Kidney epithelial cell (primary cell): ENCODE results near the gene OR4A15. TPM values are rescaled to one million over a fixed set of nuclear protein-coding genes. Genes with fewer than 3 reads are reported as not detected.

Experiments
- DNase-seq: peaks from one replicate; pipeline ENCODE4 v3.0.0-alpha.2; 2010; ENCODE audit warnings: low read depth
- H3K27me3 ChIP-seq: 2 replicates; pipeline ENCODE4 v1.6.0; 2011; ENCODE audit warnings: low read length; ENCODE audit not compliant: control insufficient read depth, insufficient read depth
- H3K36me3 ChIP-seq: 2 replicates; pipeline ENCODE4 v1.5.1; 2011; ENCODE audit warnings: low read length; ENCODE audit not compliant: control insufficient read depth, insufficient read depth
- H3K4me3 ChIP-seq: 2 replicates; pipeline ENCODE4 v1.5.1; 2011; ENCODE audit warnings: low read depth, mild to moderate bottlenecking, control low read depth, low read length
- total RNA-seq: library from RNA; depleted of rRNA; stranded (reverse); fragments of >200 nt; gene quantifications from 2 replicates; pipeline ENCODE4 v1.2.3, GENCODE V29; 2015
- TF ChIP-seq, protein P1 (sequence below): IDR thresholded peaks from 2 replicates; pipeline ENCODE4 v1.5.1; 2011; ENCODE audit warnings: mild to moderate bottlenecking, moderate library complexity, low read length, control low read depth, inconsistent platforms; ENCODE audit not compliant: insufficient read depth, poor library complexity, severe bottlenecking

The OR4A15 gene
- total RNA-seq, result not detected in 2 replicates

DNA sequence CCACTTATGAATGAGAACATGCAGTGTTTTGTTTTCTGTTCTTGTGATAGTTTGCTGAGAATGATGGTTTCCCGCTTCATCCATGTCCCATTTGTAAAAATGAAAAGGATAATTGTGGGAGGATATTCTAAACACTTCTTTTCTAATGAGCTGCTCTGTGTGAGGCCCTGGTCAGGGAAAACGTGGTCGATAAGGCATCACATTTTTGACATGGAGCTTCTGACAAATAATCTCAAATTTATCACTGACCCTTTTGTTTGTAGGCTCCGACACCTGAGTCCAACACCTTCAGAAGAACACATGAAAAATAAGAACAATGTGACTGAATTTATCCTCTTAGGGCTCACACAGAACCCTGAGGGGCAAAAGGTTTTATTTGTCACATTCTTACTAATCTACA, at the start of gene OR4A15:
Gene OR4A15, plus strand, starts transcription at position 301 of the 400 bp plus-strand sequence. Its CDS starts 0 bp downstream, at position 301.
- TF ChIP-seq, protein P1, sequence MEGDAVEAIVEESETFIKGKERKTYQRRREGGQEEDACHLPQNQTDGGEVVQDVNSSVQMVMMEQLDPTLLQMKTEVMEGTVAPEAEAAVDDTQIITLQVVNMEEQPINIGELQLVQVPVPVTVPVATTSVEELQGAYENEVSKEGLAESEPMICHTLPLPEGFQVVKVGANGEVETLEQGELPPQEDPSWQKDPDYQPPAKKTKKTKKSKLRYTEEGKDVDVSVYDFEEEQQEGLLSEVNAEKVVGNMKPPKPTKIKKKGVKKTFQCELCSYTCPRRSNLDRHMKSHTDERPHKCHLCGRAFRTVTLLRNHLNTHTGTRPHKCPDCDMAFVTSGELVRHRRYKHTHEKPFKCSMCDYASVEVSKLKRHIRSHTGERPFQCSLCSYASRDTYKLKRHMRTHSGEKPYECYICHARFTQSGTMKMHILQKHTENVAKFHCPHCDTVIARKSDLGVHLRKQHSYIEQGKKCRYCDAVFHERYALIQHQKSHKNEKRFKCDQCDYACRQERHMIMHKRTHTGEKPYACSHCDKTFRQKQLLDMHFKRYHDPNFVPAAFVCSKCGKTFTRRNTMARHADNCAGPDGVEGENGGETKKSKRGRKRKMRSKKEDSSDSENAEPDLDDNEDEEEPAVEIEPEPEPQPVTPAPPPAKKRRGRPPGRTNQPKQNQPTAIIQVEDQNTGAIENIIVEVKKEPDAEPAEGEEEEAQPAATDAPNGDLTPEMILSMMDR, result no peak
- Histone ChIP-seq H3K4me3 (no peak within 1 kb of the TSS), H3K36me3 (no peaks in the 10 kb centered on the region), H3K27me3 (no peaks in the 10 kb centered on the region)
- DNase-seq, result no peak

GRCh38 chr11:55324500-55324899, 43.3 kb upstream of the OR4A15 start:
- H3K36me3 ChIP-seq, result no peaks in the 10 kb centered on the region
- TF ChIP-seq, protein P1, result no peak
- no peaks in the 10 kb centered on the region for H3K27me3 ChIP-seq
- H3K4me3 ChIP-seq, result no peak overlapping the region
- no peak for DNase-seq

DNA sequence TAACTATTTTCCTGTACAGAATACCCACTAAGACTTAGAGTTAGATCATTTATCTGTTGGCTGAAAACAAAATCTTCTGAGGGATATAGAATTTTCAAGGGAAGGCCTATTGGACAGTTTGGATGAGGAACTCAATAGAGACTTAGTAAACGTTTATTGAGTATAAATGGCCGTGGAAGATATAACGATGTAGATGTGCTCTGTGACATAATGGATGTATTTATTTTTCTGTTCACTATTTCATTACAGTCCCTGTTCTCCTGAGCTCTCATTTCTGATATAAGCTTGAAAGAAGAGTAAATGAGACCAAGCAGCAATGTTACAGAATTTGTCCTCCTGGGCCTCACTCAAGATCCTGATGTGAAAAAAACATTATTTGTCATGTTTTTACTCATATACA, 24.9 kb upstream of the OR4A15 start, which contains the start of gene OR4A16:
Gene OR4A16, plus strand, starts transcription at position 301 of the 400 bp plus-strand sequence. Its CDS starts 0 bp downstream, at position 301.
- TF ChIP-seq, protein P1, result no peak
- DNase-seq, result no peak
- Histone ChIP-seq H3K4me3 (no peak within 1 kb of the TSS), H3K27me3 (no peaks in the 10 kb centered on the region), H3K36me3 (no peaks in the 10 kb centered on the region)

- no peak overlapping the region for H3K4me3 ChIP-seq
- DNase-seq, result no peak
- no peaks in the 10 kb centered on the region for H3K27me3 ChIP-seq
- TF ChIP-seq, protein P1, result no peak
- no peaks in the 10 kb centered on the region for H3K36me3 ChIP-seq
These were observed 22.5 kb upstream of the OR4A15 start for GRCh38 chr11:55345306-55345705.

DNA sequence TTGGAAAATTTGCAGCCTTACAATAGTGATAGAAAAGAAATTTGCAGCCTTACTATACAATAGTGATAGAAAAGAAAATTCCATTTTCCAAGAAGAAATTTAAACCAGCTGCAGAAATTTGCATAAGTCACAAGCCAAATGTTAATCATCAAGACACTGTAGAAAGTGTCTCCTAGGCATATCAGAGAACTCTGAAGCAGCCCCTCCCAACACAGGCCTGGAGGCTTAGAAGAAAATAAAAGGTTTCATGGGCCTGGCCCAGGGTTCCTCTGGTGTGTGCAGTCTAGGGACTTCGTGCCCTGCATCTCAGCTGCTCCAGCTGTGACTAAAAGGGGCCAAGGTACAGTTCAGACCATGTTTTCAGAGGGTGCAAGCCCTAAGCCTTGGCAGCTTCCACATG, 18.7 kb upstream of the OR4A15 start:
- TF ChIP-seq, protein P1, result no peak
- no peak for DNase-seq
- no peaks in the 10 kb centered on the region for H3K36me3 ChIP-seq
- no peaks in the 10 kb centered on the region for H3K27me3 ChIP-seq
- H3K4me3 ChIP-seq, result no peak overlapping the region

GRCh38 chr11:55357560-55358184, 10.1 kb upstream of the OR4A15 start:
- Histone ChIP-seq H3K27me3 (no peaks in the 10 kb centered on the region), H3K36me3 (no peaks in the 10 kb centered on the region), H3K4me3 (no peak overlapping the region)
- no peak for DNase-seq
- TF ChIP-seq, protein P1, result no peak
